OCI-LY1 (cell line): ENCODE results near the gene ITPKC.
A peak's percentile ranks its signal among the peaks of the same experiment; 100 is the strongest.

Source experiments
- H2AFZ ChIP-seq: fragments of 200-600 bp; sonication (generic), shearing (Covaris generic); 2 replicates; pipeline ENCODE4 v1.6.0; 2014; ENCODE audit warnings: antibody characterized with exemption, mild to moderate bottlenecking, low read length
- H3F3A ChIP-seq: fragments of 200-600 bp; sonication (generic), shearing (Covaris generic); 2 replicates; pipeline ENCODE4 v1.6.0; 2014; ENCODE audit warnings: mild to moderate bottlenecking, antibody characterized with exemption, low read length, moderate library complexity; ENCODE audit not compliant: insufficient read depth
- H3K27ac ChIP-seq: fragments of 200-600 bp; sonication (generic); 2 replicates; pipeline ENCODE4 v1.5.1; 2014; ENCODE audit warnings: low read length, mixed run types, mild to moderate bottlenecking, low read depth; ENCODE audit not compliant: poor library complexity, severe bottlenecking
- H3K27me3 ChIP-seq: fragments of 200-600 bp; sonication (generic); 2 replicates; pipeline ENCODE4 v1.6.0; 2014; ENCODE audit warnings: antibody characterized with exemption, mild to moderate bottlenecking, low read length, moderate library complexity; ENCODE audit not compliant: insufficient read depth
- H3K36me3 ChIP-seq: fragments of 200-600 bp; sonication (generic); 2 replicates; pipeline ENCODE4 v1.6.1; 2014; ENCODE audit warnings: mild to moderate bottlenecking, antibody characterized with exemption, low read length, moderate library complexity, mixed read lengths; ENCODE audit not compliant: insufficient read depth
- H3K4me1 ChIP-seq: fragments of 200-600 bp; sonication (generic); 2 replicates; pipeline ENCODE4 v1.5.1; 2014; ENCODE audit warnings: mild to moderate bottlenecking, low read length, moderate library complexity; ENCODE audit not compliant: insufficient read depth, severe bottlenecking
- H3K4me2 ChIP-seq: fragments of 200-600 bp; sonication (generic), shearing (Covaris generic); 2 replicates; pipeline ENCODE4 v1.6.1; 2014; ENCODE audit warnings: low read length
- H3K4me3 ChIP-seq: fragments of 200-600 bp; sonication (generic); 2 replicates; pipeline ENCODE4 v1.5.1; 2014; ENCODE audit warnings: low read length, low read depth, mild to moderate bottlenecking, mixed read lengths; ENCODE audit not compliant: poor library complexity, severe bottlenecking
- H3K79me2 ChIP-seq: fragments of 200-600 bp; shearing (Covaris generic); 2 replicates; pipeline ENCODE4 v1.6.1; 2016; ENCODE audit warnings: mixed run types, low read length, mixed read lengths; ENCODE audit not compliant: insufficient read depth
- H3K9ac ChIP-seq: fragments of 200-600 bp; sonication (generic), shearing (Covaris generic); 2 replicates; pipeline ENCODE4 v1.6.1; 2014; ENCODE audit warnings: mild to moderate bottlenecking, low read length, mixed read lengths
- H3K9me2 ChIP-seq: fragments of 200-600 bp; sonication (generic), shearing (Covaris generic); 2 replicates; pipeline ENCODE4 v1.6.1; 2014; ENCODE audit warnings: low read depth, mild to moderate bottlenecking, low read length, mixed read lengths
- H3K9me3 ChIP-seq: fragments of 200-600 bp; shearing (Covaris generic); 2 replicates; pipeline ENCODE4 v1.6.1; 2014; ENCODE audit warnings: low read length, mixed read lengths
- H4K20me1 ChIP-seq: fragments of 200-600 bp; sonication (generic), shearing (Covaris generic); 2 replicates; pipeline ENCODE4 v1.6.0; 2016; ENCODE audit warnings: mild to moderate bottlenecking, low read length; ENCODE audit not compliant: insufficient read depth
- CTCF ChIP-seq: fragments of 200-600 bp; sonication (generic), shearing (Covaris generic); IDR thresholded peaks from 2 replicates; pipeline ENCODE4 v1.5.1; 2017; ENCODE audit warnings: mild to moderate bottlenecking, antibody characterized with exemption, low read length, moderate library complexity, mixed read lengths
- EZH2 ChIP-seq: fragments of 200-600 bp; sonication (generic), shearing (Covaris generic); IDR thresholded peaks from 2 replicates; pipeline ENCODE4 v1.8.0; 2017; ENCODE audit warnings: borderline replicate concordance, mixed run types, mild to moderate bottlenecking, antibody characterized with exemption, low read length, moderate library complexity, mixed read lengths

Gene ITPKC

GRCh38 chr19:40778706-40779284 lies 61.9 kb downstream of the ITPKC start:
- TF ChIP-seq EZH2 = no peak
- TF ChIP-seq CTCF = no peak
- H3K27me3 ChIP-seq = no peaks in the 10 kb centered on the region
- peak overlapping the region; percentile 82 for H3K9ac ChIP-seq
- H4K20me1 ChIP-seq = no peaks in the 10 kb centered on the region
- H3K27ac ChIP-seq = peak overlapping the region; percentile 99
- no peak overlapping the region for H2AFZ ChIP-seq
- H3K9me2 ChIP-seq = no peaks in the 10 kb centered on the region
- no peaks in the 10 kb centered on the region for H3K79me2 ChIP-seq
- H3K4me2 ChIP-seq = peak overlapping the region; percentile 82
- H3K4me3 ChIP-seq = peak overlapping the region; percentile 73
- peaks cover 8% of the 10 kb centered on the region for H3K36me3 ChIP-seq
- H3F3A ChIP-seq = no peaks in the 10 kb centered on the region
- H3K9me3 ChIP-seq = no peaks in the 10 kb centered on the region
- peaks cover 43% of the 10 kb centered on the region for H3K4me1 ChIP-seq

GRCh38 chr19:40780582-40780981 lies 63.7 kb downstream of the ITPKC start:
- Histone ChIP-seq H3K9ac (no peak overlapping the region), H2AFZ (no peak overlapping the region), H3K9me3 (no peaks in the 10 kb centered on the region), H3K4me1 (peaks cover 32% of the 10 kb centered on the region), H3F3A (no peaks in the 10 kb centered on the region), H3K4me2 (no peak overlapping the region), H3K9me2 (no peaks in the 10 kb centered on the region), H4K20me1 (no peaks in the 10 kb centered on the region), H3K4me3 (no peak overlapping the region), H3K79me2 (no peaks in the 10 kb centered on the region), H3K27me3 (no peaks in the 10 kb centered on the region), H3K27ac (no peak overlapping the region), H3K36me3 (peaks cover 16% of the 10 kb centered on the region)
- TF ChIP-seq EZH2 = no peak
- no peak for TF ChIP-seq CTCF

- H3K27me3 ChIP-seq = no peaks in the 10 kb centered on the region
- TF ChIP-seq EZH2 (no peak), CTCF (no peak)
- peaks cover 14% of the 10 kb centered on the region for H3K36me3 ChIP-seq
- H3K4me3 ChIP-seq = no peak overlapping the region
- no peak overlapping the region for H2AFZ ChIP-seq
- no peaks in the 10 kb centered on the region for H3K9me2 ChIP-seq
- no peaks in the 10 kb centered on the region for H3K9me3 ChIP-seq
- H3K79me2 ChIP-seq = no peaks in the 10 kb centered on the region
- H3K27ac ChIP-seq = no peak overlapping the region
- H4K20me1 ChIP-seq = no peaks in the 10 kb centered on the region
- H3K4me2 ChIP-seq = no peak overlapping the region
- H3K4me1 ChIP-seq = peaks cover 26% of the 10 kb centered on the region
- no peak overlapping the region for H3K9ac ChIP-seq
- H3F3A ChIP-seq = no peaks in the 10 kb centered on the region
These were observed 64.2 kb downstream of the ITPKC start for GRCh38 chr19:40781140-40781539.
